BLaER1 (cell line): Measurements from ENCODE around the gene MRPL18.
A peak's percentile ranks its signal among the peaks of the same experiment; 100 is the strongest.
"Not testable (repeated sequence)": the region's sequence is repeated elsewhere in the genome, so short reads cannot be mapped to it uniquely, and the experiment has no call there.

Source experiments
- H3K27ac ChIP-seq: shearing (Covaris generic); formaldehyde crosslinking; 2 replicates; pipeline ENCODE4 v1.8.1; 2022
- H3K27me3 ChIP-seq: shearing (Covaris generic); formaldehyde crosslinking; 2 replicates; pipeline ENCODE4 v1.8.1; 2022
- H3K36me3 ChIP-seq: shearing (Covaris generic); formaldehyde crosslinking; 2 replicates; pipeline ENCODE4 v1.8.1; 2022
- H3K4me1 ChIP-seq: shearing (Covaris generic); formaldehyde crosslinking; 2 replicates; pipeline ENCODE4 v1.8.1; 2022
- H3K4me2 ChIP-seq: shearing (Covaris generic); formaldehyde crosslinking; 2 replicates; pipeline ENCODE4 v1.8.1; 2022
- H3K4me3 ChIP-seq: shearing (Covaris generic); formaldehyde crosslinking; 2 replicates; pipeline ENCODE4 v1.8.1; 2022
- H3K9ac ChIP-seq: shearing (Covaris generic); formaldehyde crosslinking; 2 replicates; pipeline ENCODE4 v1.8.1; 2022
- H3K9me3 ChIP-seq: shearing (Covaris generic); formaldehyde crosslinking; 2 replicates; pipeline ENCODE4 v1.8.1; 2022
- H4K20me1 ChIP-seq: shearing (Covaris generic); formaldehyde crosslinking; 2 replicates; pipeline ENCODE4 v1.8.1; 2022
- Cebpa-rat ChIP-seq: shearing (Covaris generic); IDR thresholded peaks from 2 replicates; pipeline ENCODE4 v1.8.1; 2022

Gene MRPL18

GRCh38 chr6:159790149-159790955 is at the start of gene MRPL18:
MRPL18 (plus strand) TSS chr6:159790467; CDS start chr6:159790588, 121 bp downstream.
- H3K4me3 ChIP-seq: peak within 1 kb of the TSS; percentile 99
- H3K27ac ChIP-seq: peak within 1 kb of the TSS; percentile 97
- H3K4me1 ChIP-seq: peaks cover 38% of the 10 kb centered on the region
- H3K9me3 ChIP-seq: no peaks in the 10 kb centered on the region
- TF ChIP-seq Cebpa-rat: no peak
- peak within 1 kb of the TSS; percentile 97 for H3K4me2 ChIP-seq
- H4K20me1 ChIP-seq: peaks cover 53% of the 10 kb centered on the region
- peak within 1 kb of the TSS; percentile 99 for H3K9ac ChIP-seq
- H3K36me3 ChIP-seq: peaks cover 55% of the 10 kb centered on the region
- no peaks in the 10 kb centered on the region for H3K27me3 ChIP-seq

- Histone ChIP-seq H3K9ac (no peak overlapping the region), H4K20me1 (peaks cover 100% of the 10 kb centered on the region), H3K4me2 (no peak overlapping the region), H3K9me3 (no peaks in the 10 kb centered on the region), H3K4me3 (no peak overlapping the region), H3K4me1 (no peaks in the 10 kb centered on the region), H3K27me3 (no peaks in the 10 kb centered on the region), H3K27ac (no peak overlapping the region), H3K36me3 (peaks cover 99% of the 10 kb centered on the region)
- no peak for TF ChIP-seq Cebpa-rat
These were observed 48.1 kb upstream of the MRPL18 start for GRCh38 chr6:159742165-159742564.

- peaks cover 96% of the 10 kb centered on the region for H4K20me1 ChIP-seq
These were observed 45.2 kb upstream of the MRPL18 start for GRCh38 chr6:159745081-159745480.

GRCh38 chr6:159746759-159747158 is 43.5 kb upstream of the MRPL18 start:
- no peaks in the 10 kb centered on the region for H3K9me3 ChIP-seq
- H3K27me3 ChIP-seq: no peaks in the 10 kb centered on the region
- H3K4me1 ChIP-seq: no peaks in the 10 kb centered on the region
- no peak overlapping the region for H3K9ac ChIP-seq
- peaks cover 98% of the 10 kb centered on the region for H3K36me3 ChIP-seq
- peaks cover 91% of the 10 kb centered on the region for H4K20me1 ChIP-seq
- no peak overlapping the region for H3K4me2 ChIP-seq
- no peak for TF ChIP-seq Cebpa-rat
- no peak overlapping the region for H3K27ac ChIP-seq
- H3K4me3 ChIP-seq: no peak overlapping the region

More at GRCh38 chr6:159745081-159745480, 45.2 kb upstream of the MRPL18 start:
- no peak for TF ChIP-seq Cebpa-rat
- H3K9me3 ChIP-seq: no peaks in the 10 kb centered on the region
- H3K36me3 ChIP-seq: peaks cover 99% of the 10 kb centered on the region
- no peak overlapping the region for H3K4me3 ChIP-seq
- H3K4me2 ChIP-seq: no peak overlapping the region
- no peaks in the 10 kb centered on the region for H3K4me1 ChIP-seq
- no peaks in the 10 kb centered on the region for H3K27me3 ChIP-seq
- H3K9ac ChIP-seq: no peak overlapping the region
- no peak overlapping the region for H3K27ac ChIP-seq

GRCh38 chr6:159748127-159748526 is 42.1 kb upstream of the MRPL18 start:
- H3K4me2 ChIP-seq, H3K9me3 ChIP-seq, H3K4me1 ChIP-seq, H3K27me3 ChIP-seq, H3K27ac ChIP-seq, H3K4me3 ChIP-seq, H3K9ac ChIP-seq: not testable (repeated sequence)
- H4K20me1 ChIP-seq: peaks cover 91% of the 10 kb centered on the region
- peaks cover 98% of the 10 kb centered on the region for H3K36me3 ChIP-seq

- Histone ChIP-seq H4K20me1 (peaks cover 86% of the 10 kb centered on the region), H3K9me3 (no peaks in the 10 kb centered on the region), H3K9ac (no peak overlapping the region), H3K36me3 (peaks cover 96% of the 10 kb centered on the region), H3K4me3 (no peak overlapping the region), H3K27ac (no peak overlapping the region), H3K4me1 (no peaks in the 10 kb centered on the region), H3K4me2 (no peak overlapping the region), H3K27me3 (no peaks in the 10 kb centered on the region)
- TF ChIP-seq Cebpa-rat: no peak
These were observed 38.8 kb upstream of the MRPL18 start for GRCh38 chr6:159751448-159751847.

- no peak overlapping the region for H3K9ac ChIP-seq
- TF ChIP-seq Cebpa-rat: no peak
- no peaks in the 10 kb centered on the region for H3K4me1 ChIP-seq
- H3K27ac ChIP-seq: no peak overlapping the region
- H3K36me3 ChIP-seq: peaks cover 96% of the 10 kb centered on the region
- no peak overlapping the region for H3K4me2 ChIP-seq
- H3K9me3 ChIP-seq: no peaks in the 10 kb centered on the region
- H3K4me3 ChIP-seq: no peak overlapping the region
- peaks cover 71% of the 10 kb centered on the region for H4K20me1 ChIP-seq
- H3K27me3 ChIP-seq: no peaks in the 10 kb centered on the region
These were observed 37.0 kb upstream of the MRPL18 start for GRCh38 chr6:159753081-159753872.

- Histone ChIP-seq H3K36me3 (peaks cover 91% of the 10 kb centered on the region), H3K9ac (no peak overlapping the region)
- TF ChIP-seq Cebpa-rat: no peak
These were observed 35.9 kb upstream of the MRPL18 start for GRCh38 chr6:159754401-159754800.

GRCh38 chr6:159754959-159755914 is 35.0 kb upstream of the MRPL18 start:
- Histone ChIP-seq H3K36me3 (peaks cover 83% of the 10 kb centered on the region), H3K4me3 (no peak overlapping the region)

More at GRCh38 chr6:159754401-159754800, 35.9 kb upstream of the MRPL18 start:
- H4K20me1 ChIP-seq: peaks cover 64% of the 10 kb centered on the region
- H3K9me3 ChIP-seq: no peaks in the 10 kb centered on the region
- no peak overlapping the region for H3K27ac ChIP-seq
- no peaks in the 10 kb centered on the region for H3K27me3 ChIP-seq
- no peaks in the 10 kb centered on the region for H3K4me1 ChIP-seq
- no peak overlapping the region for H3K4me3 ChIP-seq
- no peak overlapping the region for H3K4me2 ChIP-seq

More at GRCh38 chr6:159754959-159755914, 35.0 kb upstream of the MRPL18 start:
- no peaks in the 10 kb centered on the region for H3K27me3 ChIP-seq
- no peak overlapping the region for H3K4me2 ChIP-seq
- no peak for TF ChIP-seq Cebpa-rat
- peaks cover 56% of the 10 kb centered on the region for H4K20me1 ChIP-seq
- no peaks in the 10 kb centered on the region for H3K9me3 ChIP-seq
- H3K9ac ChIP-seq: no peak overlapping the region
- no peak overlapping the region for H3K27ac ChIP-seq
- H3K4me1 ChIP-seq: peaks cover 2% of the 10 kb centered on the region; the same call in 1 of the 2 replicates
